ENCODE data around the gene SLC39A13.

Gene SLC39A13

DNA sequence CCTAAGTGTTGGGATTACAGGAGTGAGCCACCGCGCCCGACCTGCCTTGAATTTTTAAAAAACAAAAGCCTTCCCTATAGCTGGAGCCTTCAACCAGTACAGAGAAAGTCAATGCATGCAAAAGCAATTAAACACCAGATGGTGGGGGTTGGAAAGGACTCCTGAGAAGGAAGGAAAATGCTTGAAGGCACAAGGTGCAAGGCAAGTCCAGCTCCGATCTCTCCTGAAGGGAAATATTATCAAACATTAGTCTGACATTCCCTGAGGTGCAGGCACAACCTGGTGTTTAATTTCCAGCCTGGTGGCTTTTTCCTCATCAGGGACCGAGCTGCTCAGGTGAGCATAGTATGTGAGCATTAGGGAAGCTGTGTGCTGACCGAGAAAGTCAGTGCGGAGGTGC lies 53.5 kb downstream of the SLC39A13 start:
- DNase-seq: no peak

DNA sequence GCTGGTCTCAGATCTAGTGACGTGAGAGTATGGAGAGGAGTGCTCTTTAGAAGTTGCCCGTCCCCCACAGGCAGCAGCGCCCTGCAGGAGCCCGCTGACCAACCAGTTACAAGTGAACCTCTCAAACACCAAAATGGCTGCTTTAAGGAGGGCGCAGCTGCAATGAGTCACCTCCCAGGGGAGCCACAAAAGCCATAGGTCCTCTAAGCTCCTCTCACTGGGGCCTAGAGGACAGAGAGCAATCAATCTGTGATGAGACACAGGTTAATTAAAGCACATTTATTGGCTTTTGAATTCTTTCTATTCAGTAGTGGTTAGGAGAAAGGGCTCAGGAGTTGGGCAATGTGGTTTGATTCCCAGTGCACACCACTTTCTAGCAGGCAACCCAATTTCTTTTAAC lies 56.1 kb downstream of the SLC39A13 start:
- no peak for DNase-seq
